ENCODE results near the gene MAP2K1. TPM values are rescaled to one million over a fixed set of nuclear protein-coding genes. Genes with fewer than 3 reads are reported as not detected.

MAP2K1 gene
- total RNA-seq, 1 experiment from 2014 or later = 63.7 TPM

GRCh38 chr15:66417736-66418135 is 31.0 kb downstream of the MAP2K1 start:
- ChIA-PET POLR2A (no interaction called here), CTCF (no interaction called here)
- TF ChIP-seq CTCF (IDR thresholded peaks at IDR 0.05; ENCODE audit: insufficient read depth in 1 of 2, low read depth in 1 of 2, low read length in 1 of 2, severe bottlenecking in 1 of 2, unreplicated experiment in 1 of 2) = no peak
- H3K4me3 Mint-ChIP-seq (ENCODE audit: unreplicated experiment) = no peak overlapping the region
- DNase-seq = no peak
- H3K4me3 ChIP-seq (ENCODE audit: low read depth, low read length) = no peak overlapping the region
- peaks cover 16% of the 10 kb centered on the region for H3K36me3 Mint-ChIP-seq (ENCODE audit: insufficient read depth, unreplicated experiment)
- no peaks in the 10 kb centered on the region for H3K4me1 ChIP-seq
- H3K27ac Mint-ChIP-seq (ENCODE audit: unreplicated experiment) = no peak overlapping the region
- peaks cover 8% of the 10 kb centered on the region for H3K9me3 ChIP-seq
- no peaks in the 10 kb centered on the region for H3K4me1 Mint-ChIP-seq (ENCODE audit: low read depth, unreplicated experiment)
- H3K27me3 ChIP-seq (replicated peaks; ENCODE audit: control insufficient read depth, insufficient read depth, low read length) = no peaks in the 10 kb centered on the region
- H3K9me3 Mint-ChIP-seq (ENCODE audit: unreplicated experiment) = peaks cover 22% of the 10 kb centered on the region
- no peaks in the 10 kb centered on the region for H3K36me3 ChIP-seq (ENCODE audit: control insufficient read depth, insufficient read depth, low read length)
- no TSS peak for BruUV-seq (replicated peaks)
- intact Hi-C loops (cut with micrococcal nuclease; ENCODE audit: unreplicated experiment) = no loop called here
- H3K27me3 Mint-ChIP-seq (ENCODE audit: insufficient read depth, unreplicated experiment) = no peaks in the 10 kb centered on the region

GRCh38 chr15:66419471-66419870 is 32.8 kb downstream of the MAP2K1 start:
- H3K27me3 Mint-ChIP-seq (ENCODE audit: insufficient read depth, unreplicated experiment) = no peaks in the 10 kb centered on the region
- peaks cover 10% of the 10 kb centered on the region for H3K9me3 Mint-ChIP-seq (ENCODE audit: unreplicated experiment)
- H3K27ac Mint-ChIP-seq (ENCODE audit: unreplicated experiment) = no peak overlapping the region
- no peak for TF ChIP-seq CTCF (IDR thresholded peaks at IDR 0.05; ENCODE audit: insufficient read depth in 1 of 2, low read depth in 1 of 2, low read length in 1 of 2, severe bottlenecking in 1 of 2, unreplicated experiment in 1 of 2)
- H3K4me3 ChIP-seq (ENCODE audit: low read depth, low read length) = no peak overlapping the region
- H3K4me3 Mint-ChIP-seq (ENCODE audit: unreplicated experiment) = no peak overlapping the region
- H3K4me1 ChIP-seq = no peaks in the 10 kb centered on the region
- H3K36me3 Mint-ChIP-seq (ENCODE audit: insufficient read depth, unreplicated experiment) = peaks cover 9% of the 10 kb centered on the region
- BruUV-seq (replicated peaks) = no TSS peak
- H3K4me1 Mint-ChIP-seq (ENCODE audit: low read depth, unreplicated experiment) = no peaks in the 10 kb centered on the region
- H3K9me3 ChIP-seq = peaks cover 3% of the 10 kb centered on the region; the same call in 1 of the 2 replicates
- no peaks in the 10 kb centered on the region for H3K36me3 ChIP-seq (ENCODE audit: control insufficient read depth, insufficient read depth, low read length)
- ChIA-PET POLR2A (no interaction called here), CTCF (no interaction called here)
- intact Hi-C loops (cut with micrococcal nuclease; ENCODE audit: unreplicated experiment) = no loop called here
- no peak for DNase-seq
- H3K27me3 ChIP-seq (replicated peaks; ENCODE audit: control insufficient read depth, insufficient read depth, low read length) = no peaks in the 10 kb centered on the region

GRCh38 chr15:66422347-66422746 is 35.6 kb downstream of the MAP2K1 start:
- no peak for TF ChIP-seq CTCF (IDR thresholded peaks at IDR 0.05; ENCODE audit: insufficient read depth in 1 of 2, low read depth in 1 of 2, low read length in 1 of 2, severe bottlenecking in 1 of 2, unreplicated experiment in 1 of 2)
- BruUV-seq (replicated peaks) = no TSS peak
- POLR2A ChIA-PET = no interaction called here

More at GRCh38 chr15:66422347-66422746, 35.6 kb downstream of the MAP2K1 start:
- no peaks in the 10 kb centered on the region for H3K27me3 ChIP-seq (replicated peaks; ENCODE audit: control insufficient read depth, insufficient read depth, low read length)
- Mint-ChIP-seq H3K27ac (ENCODE audit: unreplicated experiment) (no peak overlapping the region), H3K27me3 (ENCODE audit: insufficient read depth, unreplicated experiment) (no peaks in the 10 kb centered on the region), H3K4me1 (ENCODE audit: low read depth, unreplicated experiment) (no peaks in the 10 kb centered on the region), H3K36me3 (ENCODE audit: insufficient read depth, unreplicated experiment) (peaks cover 9% of the 10 kb centered on the region), H3K9me3 (ENCODE audit: unreplicated experiment) (no peaks in the 10 kb centered on the region), H3K4me3 (ENCODE audit: unreplicated experiment) (no peak overlapping the region)
- CTCF ChIA-PET = no interaction called here
- H3K4me1 ChIP-seq = no peaks in the 10 kb centered on the region
- H3K9me3 ChIP-seq = no peaks in the 10 kb centered on the region
- no peak overlapping the region for H3K4me3 ChIP-seq (ENCODE audit: low read depth, low read length)
- DNase-seq = no peak
- intact Hi-C loops (cut with micrococcal nuclease; ENCODE audit: unreplicated experiment) = no loop called here
- H3K36me3 ChIP-seq (ENCODE audit: control insufficient read depth, insufficient read depth, low read length) = no peaks in the 10 kb centered on the region

Data from Caco-2 (cell line).